ENCODE results near the gene MAPRE2.

- no peak for TF ChIP-seq CTCF (IDR thresholded peaks at IDR 0.05)
- TF ChIP-seq POLR2A (IDR thresholded peaks at IDR 0.05; ENCODE audit: low read depth), result no peak
- no peak for TF ChIP-seq POLR2AphosphoS5 (IDR thresholded peaks at IDR 0.05)
- no peak for TF ChIP-seq EP300 (IDR thresholded peaks at IDR 0.05)
These were observed 75.6 kb downstream of the MAPRE2 start for GRCh38 chr18:35116784-35117318.
